Testis (tissue), 3 donors: ENCODE data around the gene TBC1D22A. TPM values are rescaled to one million over a fixed set of nuclear protein-coding genes. Genes with fewer than 3 reads are reported as not detected.

Source experiments
- DNase-seq: peaks from one replicate; pipeline ENCODE4 v3.0.0-alpha.2; 2019
- H3K27ac ChIP-seq, 2 donors: fragments of 200-600 bp; sonication (generic); one replicate each; pipeline ENCODE4 v1.5.1; 2019
- H3K27me3 ChIP-seq: fragments of 200-600 bp; sonication (generic); one replicate; pipeline ENCODE4 v1.5.1; 2019
- H3K36me3 ChIP-seq: fragments of 200-600 bp; sonication (generic); one replicate; pipeline ENCODE4 v1.5.1; 2017; ENCODE audit warnings: low read depth; ENCODE audit errors: missing control alignments
- H3K4me1 ChIP-seq: fragments of 200-600 bp; sonication (generic); one replicate; pipeline ENCODE4 v1.5.1; 2019
- H3K4me3 ChIP-seq, 2 donors: fragments of 200-600 bp; sonication (generic); one replicate each; pipeline ENCODE4 v1.5.1; 2017 to 2019
- H3K9me3 ChIP-seq: fragments of 200-600 bp; sonication (generic); one replicate; pipeline ENCODE4 v1.5.1; 2017
- CTCF ChIP-seq, 3 experiments: fragments of 450-650 bp in 2 of 3; fragments of 200-600 bp in 1 of 3; sonication (generic) in 1 of 3; IDR thresholded peaks; one replicate each; pipeline ENCODE4 v1.5.1; 2016 to 2019; ENCODE audit warnings: antibody characterized with exemption in 3 of 3, mild to moderate bottlenecking in 2 of 3, moderate library complexity in 1 of 3
- POLR2A ChIP-seq: fragments of 450-650 bp; IDR thresholded peaks from one replicate; pipeline ENCODE4 v1.6.1; 2017; ENCODE audit warnings: antibody characterized with exemption, mild to moderate bottlenecking, moderate library complexity
- WGBS, 2 donors: methylation state at CpG; one replicate each; pipeline ENCODE4 v1.1.5; 2018; 5-methylcytosine and 5-hydroxymethylcytosine counted together
- intact Hi-C: fragments of 100-400 bp; cut with DNase I; formaldehyde crosslinking; loops from one replicate; pipeline ENCODE4 v1.15.1; 2023; ENCODE audit warnings: low total_unique reads
- polyA plus RNA-seq: library from polyadenylated mRNA; stranded (reverse); fragments of 350-450 nt; fragmentation: Illumina TruSeq; extraction: RNeasy Lipid Tissue Mini Kit (QIAGEN cat#74804); gene quantifications from one replicate; pipeline ENCODE4 v1.2.3, GENCODE V29; 2014; ENCODE audit warnings: low read depth, low replicate concordance; ENCODE audit not compliant: insufficient read depth
- total RNA-seq, 2 donors: library from RNA; depleted of rRNA; stranded (reverse); fragments of >200 nt; gene quantifications; one replicate each; pipeline ENCODE4 v1.2.3, GENCODE V29; 2016

Gene TBC1D22A
- total and polyA plus RNA-seq, 3 donors from 2014 or later, result 16.6 to 32.8 (median 28.5) TPM

GRCh38 chr22:46857142-46857884 is 94.9 kb downstream of the TBC1D22A start:
- intact Hi-C loops, result no loop called here
- Histone ChIP-seq H3K27ac (no peak overlapping the region), H3K36me3 (no peaks in the 10 kb centered on the region), H3K27me3 (no peaks in the 10 kb centered on the region), H3K4me1 (no peaks in the 10 kb centered on the region), H3K9me3 (no peaks in the 10 kb centered on the region), H3K4me3 (no peak overlapping the region)
- TF ChIP-seq POLR2A (no peak), CTCF (IDR thresholded peaks at IDR 0.05) (no peak)
- no peak for DNase-seq
- 84 to 94% methylated on average over 9 of the region's 9 CpGs for WGBS, 2 donors

DNA sequence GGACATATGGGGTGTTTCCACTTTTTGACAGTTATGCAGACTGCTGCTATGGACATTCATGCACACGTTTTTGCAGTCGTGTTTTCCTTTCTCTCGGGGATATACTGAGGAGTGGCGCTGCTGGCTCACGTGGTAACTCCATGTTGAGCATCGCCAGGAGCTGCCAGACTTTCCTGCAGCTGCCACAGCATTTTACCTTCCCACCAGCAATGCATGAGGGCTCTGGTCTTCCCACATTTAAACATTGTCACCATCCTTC is 95.4 kb downstream of the TBC1D22A start:
- intact Hi-C loops, result no loop called here
- no peak for DNase-seq
- H3K4me3 ChIP-seq, result no peak overlapping the region
- no peak overlapping the region for H3K27ac ChIP-seq
- no peaks in the 10 kb centered on the region for H3K36me3 ChIP-seq
- 77 to 91% methylated on average over 6 of the region's 6 CpGs for WGBS, 2 donors
- H3K27me3 ChIP-seq, result no peaks in the 10 kb centered on the region
- no peaks in the 10 kb centered on the region for H3K4me1 ChIP-seq
- H3K9me3 ChIP-seq, result no peaks in the 10 kb centered on the region
- TF ChIP-seq POLR2A (no peak), CTCF (IDR thresholded peaks at IDR 0.05) (no peak)

DNA sequence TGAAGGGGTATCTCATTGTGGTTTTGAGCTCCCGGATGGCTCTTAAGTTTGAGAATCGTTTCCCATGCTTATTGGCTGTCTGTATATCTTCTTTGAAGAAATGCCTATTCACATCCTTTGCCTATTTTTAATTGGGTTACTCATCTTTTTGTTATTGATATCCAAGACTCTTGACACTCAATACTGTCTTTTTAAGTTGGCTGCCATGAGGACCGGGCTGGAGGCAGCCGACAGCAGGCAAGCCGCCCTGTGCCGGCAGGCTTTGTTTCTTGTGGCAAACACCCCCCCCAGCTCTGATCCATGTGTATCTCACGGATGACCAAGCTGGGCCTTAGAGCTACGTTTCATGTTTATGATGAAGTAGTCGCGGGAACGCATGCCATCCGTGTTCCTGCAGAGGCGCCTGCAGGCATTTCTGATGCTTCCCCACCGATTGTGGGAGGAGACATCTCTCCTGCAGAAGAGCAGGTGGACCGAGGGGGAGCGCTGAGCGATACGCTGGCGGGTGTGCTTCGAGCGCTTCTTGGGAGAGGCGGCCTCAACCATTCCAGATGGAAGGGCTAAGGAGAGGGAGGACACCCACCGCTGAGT is 95.8 kb downstream of the TBC1D22A start:
- no peak for TF ChIP-seq POLR2A
- TF ChIP-seq CTCF (IDR thresholded peaks at IDR 0.05), result no peak
- no peaks in the 10 kb centered on the region for H3K9me3 ChIP-seq
- no peaks in the 10 kb centered on the region for H3K36me3 ChIP-seq
- H3K27ac ChIP-seq, result no peak overlapping the region
- no peaks in the 10 kb centered on the region for H3K4me1 ChIP-seq
- no peaks in the 10 kb centered on the region for H3K27me3 ChIP-seq
- no peak for DNase-seq
- intact Hi-C loops, result no loop called here
- WGBS, 2 donors, result 76 to 81% methylated on average over 23 of the region's 23 CpGs
- no peak overlapping the region for H3K4me3 ChIP-seq

DNA sequence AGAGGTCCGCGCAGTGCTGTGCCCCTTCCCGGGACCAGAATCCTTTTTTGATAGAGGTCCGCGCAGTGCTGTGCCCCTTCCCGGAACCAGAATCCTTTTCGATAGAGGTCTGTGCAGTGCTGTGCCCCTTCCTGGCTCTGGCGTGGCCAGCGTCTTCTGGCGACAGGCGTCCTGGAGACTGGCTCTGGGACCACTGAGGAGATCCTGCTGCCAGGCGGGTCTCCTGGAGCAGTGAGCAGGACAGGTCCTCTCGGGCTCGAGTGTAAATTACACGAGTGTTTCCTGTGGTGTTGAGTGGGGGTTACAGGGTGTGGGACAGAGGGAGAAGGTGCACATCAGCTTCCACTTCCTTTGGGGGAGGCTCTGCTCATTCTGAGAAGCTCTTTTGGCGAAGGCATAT is 98.1 kb downstream of the TBC1D22A start:
- DNase-seq, result no peak
- H3K4me3 ChIP-seq, result no peak overlapping the region
- TF ChIP-seq POLR2A (no peak), CTCF (IDR thresholded peaks at IDR 0.05) (no peak)
- intact Hi-C loops, result no loop called here
- no peaks in the 10 kb centered on the region for H3K36me3 ChIP-seq
- no peaks in the 10 kb centered on the region for H3K4me1 ChIP-seq
- WGBS, 2 donors, result 75 to 92% methylated on average over 4 to 16 of the region's 16 CpGs
- no peaks in the 10 kb centered on the region for H3K9me3 ChIP-seq
- no peak overlapping the region for H3K27ac ChIP-seq
- H3K27me3 ChIP-seq, result no peaks in the 10 kb centered on the region
